Measurements from ENCODE around the gene MAML3.

DNA sequence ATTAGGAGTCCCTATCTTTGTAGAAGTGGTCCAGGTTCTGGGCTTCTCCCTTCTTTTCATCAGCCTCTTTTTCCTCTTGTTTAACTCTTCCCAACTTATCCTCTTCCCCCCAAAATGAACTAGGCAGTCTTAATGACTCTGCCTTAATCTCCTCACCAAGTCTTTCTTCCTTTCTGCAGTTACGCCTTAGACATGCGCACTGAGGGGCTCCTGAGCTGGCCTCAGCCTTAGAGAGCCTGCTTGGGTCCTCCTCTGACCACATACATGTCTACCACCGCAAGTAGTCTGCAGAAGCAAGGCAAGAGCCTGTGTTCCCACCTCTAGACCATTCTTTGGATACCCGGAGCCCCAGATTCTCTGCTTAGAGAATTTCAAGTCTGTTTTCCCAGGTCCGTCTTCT, 288.4 kb downstream of the MAML3 start:
- TF ChIP-seq, protein P1, sequence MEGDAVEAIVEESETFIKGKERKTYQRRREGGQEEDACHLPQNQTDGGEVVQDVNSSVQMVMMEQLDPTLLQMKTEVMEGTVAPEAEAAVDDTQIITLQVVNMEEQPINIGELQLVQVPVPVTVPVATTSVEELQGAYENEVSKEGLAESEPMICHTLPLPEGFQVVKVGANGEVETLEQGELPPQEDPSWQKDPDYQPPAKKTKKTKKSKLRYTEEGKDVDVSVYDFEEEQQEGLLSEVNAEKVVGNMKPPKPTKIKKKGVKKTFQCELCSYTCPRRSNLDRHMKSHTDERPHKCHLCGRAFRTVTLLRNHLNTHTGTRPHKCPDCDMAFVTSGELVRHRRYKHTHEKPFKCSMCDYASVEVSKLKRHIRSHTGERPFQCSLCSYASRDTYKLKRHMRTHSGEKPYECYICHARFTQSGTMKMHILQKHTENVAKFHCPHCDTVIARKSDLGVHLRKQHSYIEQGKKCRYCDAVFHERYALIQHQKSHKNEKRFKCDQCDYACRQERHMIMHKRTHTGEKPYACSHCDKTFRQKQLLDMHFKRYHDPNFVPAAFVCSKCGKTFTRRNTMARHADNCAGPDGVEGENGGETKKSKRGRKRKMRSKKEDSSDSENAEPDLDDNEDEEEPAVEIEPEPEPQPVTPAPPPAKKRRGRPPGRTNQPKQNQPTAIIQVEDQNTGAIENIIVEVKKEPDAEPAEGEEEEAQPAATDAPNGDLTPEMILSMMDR (optimal IDR thresholded peaks at IDR 0.05 in 1 of 3, IDR thresholded peaks at IDR 0.05 in 1 of 3, conservative IDR thresholded peaks at IDR 0.05 in 1 of 3; ENCODE audit: extremely low read depth in 1 of 3, insufficient read depth in 2 of 3, low read length in 3 of 3), result no peak
- no peak for TF ChIP-seq EZH2 (IDR thresholded peaks at IDR 0.05; ENCODE audit: low read length)
